Breast epithelium (tissue), 4 donors: Measurements from ENCODE around the gene LSM12. TPM values are rescaled to one million over a fixed set of nuclear protein-coding genes. Genes with fewer than 3 reads are reported as not detected.

Experiments
- DNase-seq, 2 donors: peaks; one replicate each; pipeline ENCODE4 v3.0.0-alpha.2; 2019; ENCODE audit warnings: low spot score in 2 of 2
- H3K27ac ChIP-seq, 2 donors: fragments of 200-600 bp; sonication (generic) in 1 of 2; one replicate each; pipeline ENCODE4 v1.5.1; 2016 to 2019; ENCODE audit warnings: mild to moderate bottlenecking in 1 of 2
- H3K27me3 ChIP-seq, 2 donors: fragments of 200-600 bp; sonication (generic) in 1 of 2; one replicate each; pipeline versions ENCODE4 v1.5.1 to v1.6.0; 2017 to 2019; ENCODE audit warnings: control low read depth in 1 of 2, mild to moderate bottlenecking in 1 of 2
- H3K36me3 ChIP-seq: fragments of 200-600 bp; one replicate; pipeline ENCODE4 v1.5.1; 2019
- H3K4me1 ChIP-seq, 2 donors: fragments of 200-600 bp; sonication (generic); one replicate each; pipeline ENCODE4 v1.5.1; 2016 to 2019; ENCODE audit warnings: control low read depth in 1 of 2
- H3K4me3 ChIP-seq, 3 donors: fragments of 200-600 bp; sonication (generic); 1 replicate in 2 of 3; 2 replicates in 1 of 3; pipeline ENCODE4 v1.5.1; 2016 to 2019; ENCODE audit warnings: mild to moderate bottlenecking in 3 of 3, moderate library complexity in 2 of 3
- H3K9me3 ChIP-seq, 2 donors: fragments of 200-600 bp; sonication (generic) in 1 of 2; one replicate each; pipeline ENCODE4 v1.5.1; 2016 to 2019; ENCODE audit warnings: control low read depth in 1 of 2
- POLR2A ChIP-seq: fragments of 450-650 bp; IDR thresholded peaks from one replicate; pipeline ENCODE4 v1.6.1; 2016; ENCODE audit warnings: antibody characterized with exemption, mild to moderate bottlenecking, moderate library complexity
- POLR2AphosphoS5 ChIP-seq, 3 donors: sonication (generic); formaldehyde crosslinking; IDR thresholded peaks; one replicate each; pipeline ENCODE4 v1.6.1; 2017; ENCODE audit warnings: antibody characterized with exemption in 3 of 3
- intact Hi-C: fragments of 100-400 bp; cut with DNase I; formaldehyde crosslinking; loops from one replicate; pipeline ENCODE4 v1.15.1; 2023; ENCODE audit warnings: low total_unique reads
- total RNA-seq, 3 donors: library from RNA; depleted of rRNA; stranded (reverse); fragments of >200 nt; gene quantifications; one replicate each; pipeline ENCODE4 v1.1.0, GENCODE V29; 2016
- TF ChIP-seq, protein P1 (sequence below), 3 donors: fragments of 450-650 bp; IDR thresholded peaks; one replicate each; pipeline ENCODE4 v1.5.1; 2016 to 2017; ENCODE audit warnings: antibody characterized with exemption in 3 of 3, mild to moderate bottlenecking in 3 of 3, moderate library complexity in 3 of 3

The LSM12 gene
- total RNA-seq, 3 donors from 2014 or later = 36.8 to 45.4 (median 43.6) TPM

DNA sequence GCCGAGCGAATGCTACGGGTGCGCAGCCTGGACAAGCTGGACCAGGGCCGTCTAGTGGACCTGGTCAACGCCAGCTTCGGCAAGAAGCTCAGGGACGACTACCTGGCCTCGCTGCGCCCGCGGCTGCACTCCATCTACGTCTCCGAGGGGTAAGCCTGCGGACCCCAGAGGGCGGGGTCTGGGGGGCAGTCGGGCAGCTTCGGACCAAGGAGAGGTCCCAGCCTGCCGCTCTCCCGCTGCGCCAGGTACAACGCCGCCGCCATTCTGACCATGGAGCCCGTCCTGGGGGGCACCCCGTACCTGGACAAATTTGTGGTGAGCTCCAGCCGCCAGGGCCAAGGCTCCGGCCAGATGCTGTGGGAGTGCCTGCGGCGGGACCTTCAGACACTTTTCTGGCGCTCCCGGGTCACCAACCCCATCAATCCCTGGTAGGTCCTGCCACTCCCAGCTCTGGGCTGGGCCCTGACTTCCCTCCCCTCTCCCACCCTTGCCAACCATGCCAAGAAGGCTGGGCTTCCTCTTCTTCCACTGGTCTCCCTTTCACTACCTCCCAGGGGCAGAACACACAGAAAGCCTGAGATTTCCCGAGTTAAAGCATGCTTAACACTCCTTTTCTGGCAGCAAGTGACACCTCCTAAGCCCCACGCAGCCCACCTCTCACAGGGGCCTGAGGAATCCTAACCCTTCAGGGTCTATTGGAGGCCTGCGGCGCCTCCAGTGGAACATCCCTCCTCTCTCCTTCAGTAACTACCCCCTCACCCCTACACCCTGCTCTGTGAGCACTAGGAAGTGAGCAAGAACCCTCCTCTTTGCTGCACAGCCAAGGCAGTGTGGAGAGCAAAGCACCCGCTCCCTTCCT, 58.9 kb downstream of the LSM12 start:
- intact Hi-C loops = no loop called here
- TF ChIP-seq POLR2A (no peak), POLR2AphosphoS5 (IDR thresholded peaks at IDR 0.05) (no peak)
- TF ChIP-seq, protein P1, sequence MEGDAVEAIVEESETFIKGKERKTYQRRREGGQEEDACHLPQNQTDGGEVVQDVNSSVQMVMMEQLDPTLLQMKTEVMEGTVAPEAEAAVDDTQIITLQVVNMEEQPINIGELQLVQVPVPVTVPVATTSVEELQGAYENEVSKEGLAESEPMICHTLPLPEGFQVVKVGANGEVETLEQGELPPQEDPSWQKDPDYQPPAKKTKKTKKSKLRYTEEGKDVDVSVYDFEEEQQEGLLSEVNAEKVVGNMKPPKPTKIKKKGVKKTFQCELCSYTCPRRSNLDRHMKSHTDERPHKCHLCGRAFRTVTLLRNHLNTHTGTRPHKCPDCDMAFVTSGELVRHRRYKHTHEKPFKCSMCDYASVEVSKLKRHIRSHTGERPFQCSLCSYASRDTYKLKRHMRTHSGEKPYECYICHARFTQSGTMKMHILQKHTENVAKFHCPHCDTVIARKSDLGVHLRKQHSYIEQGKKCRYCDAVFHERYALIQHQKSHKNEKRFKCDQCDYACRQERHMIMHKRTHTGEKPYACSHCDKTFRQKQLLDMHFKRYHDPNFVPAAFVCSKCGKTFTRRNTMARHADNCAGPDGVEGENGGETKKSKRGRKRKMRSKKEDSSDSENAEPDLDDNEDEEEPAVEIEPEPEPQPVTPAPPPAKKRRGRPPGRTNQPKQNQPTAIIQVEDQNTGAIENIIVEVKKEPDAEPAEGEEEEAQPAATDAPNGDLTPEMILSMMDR (IDR thresholded peaks at IDR 0.05) = peak in 2 of 3 donors; percentile 5 to 8
- Histone ChIP-seq H3K9me3 (no peaks in the 10 kb centered on the region), H3K4me1 (peaks cover 0 to 8% of the 10 kb centered on the region in 2 donors), H3K27me3 (peaks cover 0 to 15% of the 10 kb centered on the region in 2 donors), H3K27ac (peak overlapping the region; percentile 80 to 85), H3K36me3 (no peaks in the 10 kb centered on the region), H3K4me3 (peak overlapping the region; percentile 40 to 86 (median 67))
- DNase-seq = no peak

GRCh38 chr17:44006598-44007345, 59.7 kb downstream of the LSM12 start:
- Histone ChIP-seq H3K36me3 (no peaks in the 10 kb centered on the region), H3K4me1 (peaks cover 0 to 8% of the 10 kb centered on the region in 2 donors), H3K9me3 (no peaks in the 10 kb centered on the region), H3K27ac (peak overlapping the region; percentile 80 to 85), H3K4me3 (peak overlapping the region; percentile 40 to 86 (median 67)), H3K27me3 (peaks cover 0 to 15% of the 10 kb centered on the region in 2 donors)
- intact Hi-C loops = no loop called here
- TF ChIP-seq, protein P1 (IDR thresholded peaks at IDR 0.05) = peak; percentile 14 to 65 (median 59)
- no peak for TF ChIP-seq POLR2A
- TF ChIP-seq POLR2AphosphoS5 (IDR thresholded peaks at IDR 0.05) = peak in 2 of 3 donors; percentile 18 to 64
- peak; percentile 99 to 100 for DNase-seq

DNA sequence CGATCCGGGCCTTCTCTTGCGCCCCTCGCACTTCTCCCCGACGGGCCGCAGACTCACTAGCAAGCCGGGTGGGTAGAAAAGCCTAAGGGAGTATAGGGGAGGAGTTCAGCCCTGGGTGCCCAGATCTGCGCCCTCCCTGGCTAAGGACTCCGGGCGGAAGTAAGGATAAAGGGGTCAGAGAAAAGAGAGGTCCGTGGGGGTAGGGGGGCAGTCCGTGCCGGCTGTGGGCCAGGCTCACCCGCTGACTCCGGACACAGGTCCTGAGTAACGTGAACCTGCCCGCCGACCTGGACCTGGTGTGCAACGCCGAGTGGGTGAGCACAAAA, 60.2 kb downstream of the LSM12 start:
- TF ChIP-seq POLR2AphosphoS5 (IDR thresholded peaks at IDR 0.05) (no peak), POLR2A (no peak)
- TF ChIP-seq, protein P1 (IDR thresholded peaks at IDR 0.05) = no peak
- peaks cover 0 to 15% of the 10 kb centered on the region in 2 donors for H3K27me3 ChIP-seq
- DNase-seq = no peak
- H3K4me1 ChIP-seq = peaks cover 0 to 8% of the 10 kb centered on the region in 2 donors
- H3K9me3 ChIP-seq = no peaks in the 10 kb centered on the region
- H3K27ac ChIP-seq = peak overlapping the region; percentile 80 to 85
- peak overlapping the region; percentile 40 to 86 (median 67) for H3K4me3 ChIP-seq
- no peaks in the 10 kb centered on the region for H3K36me3 ChIP-seq
- intact Hi-C loops = no loop called here

DNA sequence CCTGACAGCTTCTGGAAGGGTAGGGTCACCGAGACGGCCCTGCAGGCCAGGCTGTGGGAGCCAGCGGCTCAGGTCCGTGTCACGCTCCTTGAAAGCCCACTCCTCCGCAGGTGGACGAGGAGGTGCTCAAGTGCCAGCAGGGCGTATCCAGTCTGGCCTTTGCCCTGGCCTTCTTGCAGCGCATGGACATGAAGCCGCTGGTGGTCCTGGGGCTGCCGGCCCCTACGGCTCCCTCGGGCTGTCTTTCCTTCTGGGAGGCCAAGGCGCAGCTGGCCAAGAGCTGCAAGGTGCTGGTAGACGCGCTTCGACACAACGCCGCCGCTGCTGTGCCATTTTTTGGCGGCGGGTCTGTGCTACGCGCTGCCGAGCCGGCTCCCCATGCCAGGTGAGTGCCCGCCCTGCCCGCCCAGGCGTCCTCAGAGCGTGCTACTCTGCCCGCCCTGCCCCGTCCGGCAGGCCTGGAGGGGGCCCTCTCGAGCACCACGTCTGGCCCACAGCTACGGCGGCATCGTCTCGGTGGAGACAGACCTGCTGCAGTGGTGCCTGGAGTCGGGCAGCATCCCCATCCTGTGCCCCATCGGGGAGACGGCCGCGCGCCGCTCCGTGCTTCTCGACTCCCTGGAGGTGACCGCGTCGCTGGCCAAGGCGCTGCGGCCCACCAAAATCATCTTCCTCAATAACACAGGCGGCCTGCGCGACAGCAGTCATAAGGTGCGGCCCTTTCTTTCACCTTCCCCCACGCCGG, 60.8 kb downstream of the LSM12 start:
- H3K27ac ChIP-seq = peak overlapping the region; percentile 80 to 85
- TF ChIP-seq POLR2AphosphoS5 (IDR thresholded peaks at IDR 0.05) (no peak), POLR2A (no peak)
- TF ChIP-seq, protein P1 (IDR thresholded peaks at IDR 0.05) = no peak
- intact Hi-C loops = no loop called here

More for the DNA sequence above, 60.8 kb downstream of the LSM12 start:
- peaks cover 0 to 8% of the 10 kb centered on the region in 2 donors for H3K4me1 ChIP-seq
- DNase-seq = peak in 1 of 2 donors; percentile 62
- no peaks in the 10 kb centered on the region for H3K36me3 ChIP-seq
- peaks cover 0 to 15% of the 10 kb centered on the region in 2 donors for H3K27me3 ChIP-seq
- H3K4me3 ChIP-seq = peak overlapping the region; percentile 40 to 86 (median 67)
- H3K9me3 ChIP-seq = no peaks in the 10 kb centered on the region
